Pancreas (tissue), 10 donors: Measurements from ENCODE around the gene CYP26A1. TPM values are rescaled to one million over a fixed set of nuclear protein-coding genes. Genes with fewer than 3 reads are reported as not detected.

ENCODE experiments used
- ATAC-seq, 4 donors: fragments of 200-7000 bp; cut with Tn5 transposase; one replicate each; pipeline versions ENCODE4 v1.8.0 to v1.9.1; 2020; ENCODE audit warnings: mild to moderate bottlenecking in 4 of 4, moderate library complexity in 4 of 4
- DNase-seq, 6 donors: peaks; one replicate each; pipeline ENCODE4 v3.0.0-alpha.2; 2020
- FAIRE-seq: peaks from 2 replicates; lab custom pipeline; 2012; peaks lifted over from hg19 to GRCh38; lab: Jason Lieb, UNC
- H3K27ac ChIP-seq, 4 donors: fragments of 200-600 bp; sonication (generic); 1 replicate in 3 of 4; 2 replicates in 1 of 4; pipeline versions ENCODE4 v1.5.0 to v1.8.0; 2020
- H3K27me3 ChIP-seq, 4 donors: fragments of 200-600 bp; one replicate each; pipeline ENCODE4 v1.8.0; 2021
- H3K36me3 ChIP-seq, 3 donors: fragments of 200-600 bp; sonication (generic) in 1 of 3; one replicate each; pipeline versions ENCODE4 v1.5.0 to v1.8.0; 2020 to 2021
- H3K4me1 ChIP-seq, 3 donors: fragments of 200-600 bp; one replicate each; pipeline ENCODE4 v1.8.0; 2021
- H3K4me3 ChIP-seq, 4 donors: fragments of 200-600 bp; sonication (generic) in 2 of 4; one replicate each; pipeline versions ENCODE4 v1.5.0 to v1.8.0; 2020 to 2021
- H3K9me3 ChIP-seq, 4 donors: fragments of 200-600 bp; one replicate each; pipeline ENCODE4 v1.8.0; 2021
- WGBS, 2 donors: extraction: QIAGEN DNeasy Blood & Tissue Kit; methylation state at CpG; one replicate each; pipeline ENCODE4 v1.1.7; 2013; 5-methylcytosine and 5-hydroxymethylcytosine counted together
- intact Hi-C, 3 donors: fragments of 100-400 bp; cut with DNase I; formaldehyde crosslinking; loops; one replicate each; pipeline versions ENCODE4 v1.11.1 to v1.14.2; 2022
- polyA plus RNA-seq, 2 donors: library from polyadenylated mRNA; stranded (reverse); fragments of 200-250 nt; gene quantifications; one replicate each; pipeline ENCODE4 v1.2.3, GENCODE V29; 2013
- total RNA-seq, 6 donors: library from RNA; stranded (reverse); fragmentation: NEBNext Ultra II Directional in 4 of 6; extraction: Animal tissue kit (Norgen Biotek cat#: 25700) in 4 of 6; gene quantifications; one replicate each; pipeline versions ENCODE4 v1.2.1 to v1.2.4, GENCODE V29; 2021 to 2023
- TF ChIP-seq, protein P1 (sequence below), 4 donors: fragments of 200-600 bp; sonication (generic) in 3 of 4; IDR thresholded peaks; one replicate each; pipeline versions ENCODE4 v1.5.0 to v1.8.0; 2021; ENCODE audit warnings: antibody characterized with exemption in 4 of 4
- donor health status: healthy with polysubstance abuse.
- donor health status: DM: no; HTN: no; CAD: no; lungs with moderate emphysema.
- donor health status: DM: no; HTN: no; CAD: no.
- donor health status: control.
- donor health status: control.
- donor health status: Bipolar disorder and iron deficiency.
- donor health status: DM: yes; HTN: yes; CAD: no.
- donor health status: DM: no; HTN: no; CAD: no.
- donor health status: DM: no; HTN: no; CAD: no.
- donor health status: DM: yes; HTN: yes; CAD: no.

Gene CYP26A1
- total and polyA plus RNA-seq, 8 donors, result 0.11 to 0.35 TPM; not detected in 6

DNA sequence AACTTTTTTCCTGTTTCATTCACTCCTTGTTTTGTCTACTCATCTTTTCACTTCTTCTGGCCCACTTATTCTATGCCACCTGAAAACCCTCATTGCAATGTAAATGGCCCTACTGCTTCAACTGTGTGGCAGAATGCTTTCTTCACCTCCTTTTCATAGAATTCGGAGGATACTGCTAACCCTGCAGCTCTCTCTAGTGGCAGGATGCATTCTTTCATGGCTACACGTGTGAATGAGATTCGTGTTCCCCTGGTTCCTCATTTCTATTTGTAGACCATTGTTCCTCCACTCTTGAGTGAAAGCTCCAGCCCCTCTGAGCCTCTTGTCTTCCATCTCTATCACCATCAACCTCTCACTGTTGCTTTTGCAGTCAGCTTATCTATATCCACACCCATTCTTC lies 34.0 kb upstream of the CYP26A1 start:
- DNase-seq, result no peak

DNA sequence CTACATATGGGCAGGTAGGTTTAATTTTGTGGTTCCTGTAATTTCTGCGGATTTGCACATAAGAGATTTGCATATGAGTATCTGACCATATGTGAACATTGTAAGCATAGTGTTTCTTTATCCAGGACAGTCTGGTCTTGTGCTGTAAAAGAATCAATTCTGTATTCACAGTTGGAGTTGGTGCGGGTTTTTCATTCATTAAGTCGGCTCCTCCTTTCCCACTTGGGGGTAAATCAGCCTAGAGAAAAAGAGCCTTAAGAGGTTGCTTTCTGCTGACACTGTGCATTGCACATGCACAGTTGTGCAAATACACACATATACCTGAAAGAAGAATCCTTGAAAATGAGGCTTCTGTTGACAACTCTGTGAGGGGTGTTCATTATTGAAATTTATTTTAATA lies 19.2 kb upstream of the CYP26A1 start:
- FAIRE-seq (no peak), DNase-seq (no peak), ATAC-seq (no peak)
- 94% methylated on average over 3 of the region's 3 CpGs for WGBS, 2 donors
- Histone ChIP-seq H3K9me3 (no peaks in the 10 kb centered on the region), H3K4me1 (no peaks in the 10 kb centered on the region), H3K4me3 (no peak overlapping the region), H3K36me3 (no peaks in the 10 kb centered on the region), H3K27ac (no peak overlapping the region), H3K27me3 (no peaks in the 10 kb centered on the region)
- intact Hi-C loops, result no loop called here
- TF ChIP-seq, protein P1, sequence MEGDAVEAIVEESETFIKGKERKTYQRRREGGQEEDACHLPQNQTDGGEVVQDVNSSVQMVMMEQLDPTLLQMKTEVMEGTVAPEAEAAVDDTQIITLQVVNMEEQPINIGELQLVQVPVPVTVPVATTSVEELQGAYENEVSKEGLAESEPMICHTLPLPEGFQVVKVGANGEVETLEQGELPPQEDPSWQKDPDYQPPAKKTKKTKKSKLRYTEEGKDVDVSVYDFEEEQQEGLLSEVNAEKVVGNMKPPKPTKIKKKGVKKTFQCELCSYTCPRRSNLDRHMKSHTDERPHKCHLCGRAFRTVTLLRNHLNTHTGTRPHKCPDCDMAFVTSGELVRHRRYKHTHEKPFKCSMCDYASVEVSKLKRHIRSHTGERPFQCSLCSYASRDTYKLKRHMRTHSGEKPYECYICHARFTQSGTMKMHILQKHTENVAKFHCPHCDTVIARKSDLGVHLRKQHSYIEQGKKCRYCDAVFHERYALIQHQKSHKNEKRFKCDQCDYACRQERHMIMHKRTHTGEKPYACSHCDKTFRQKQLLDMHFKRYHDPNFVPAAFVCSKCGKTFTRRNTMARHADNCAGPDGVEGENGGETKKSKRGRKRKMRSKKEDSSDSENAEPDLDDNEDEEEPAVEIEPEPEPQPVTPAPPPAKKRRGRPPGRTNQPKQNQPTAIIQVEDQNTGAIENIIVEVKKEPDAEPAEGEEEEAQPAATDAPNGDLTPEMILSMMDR (IDR thresholded peaks at IDR 0.05), result no peak

More for the DNA sequence above, 34.0 kb upstream of the CYP26A1 start:
- no peak for ATAC-seq
- Histone ChIP-seq H3K4me3 (no peak overlapping the region), H3K4me1 (no peaks in the 10 kb centered on the region), H3K27me3 (no peaks in the 10 kb centered on the region), H3K27ac (no peak overlapping the region), H3K9me3 (no peaks in the 10 kb centered on the region), H3K36me3 (no peaks in the 10 kb centered on the region)
- no peak for FAIRE-seq
- intact Hi-C loops, result no loop called here
- 70% methylated on average over 3 of the region's 3 CpGs for WGBS, 2 donors
- TF ChIP-seq, protein P1 (IDR thresholded peaks at IDR 0.05), result no peak

DNA sequence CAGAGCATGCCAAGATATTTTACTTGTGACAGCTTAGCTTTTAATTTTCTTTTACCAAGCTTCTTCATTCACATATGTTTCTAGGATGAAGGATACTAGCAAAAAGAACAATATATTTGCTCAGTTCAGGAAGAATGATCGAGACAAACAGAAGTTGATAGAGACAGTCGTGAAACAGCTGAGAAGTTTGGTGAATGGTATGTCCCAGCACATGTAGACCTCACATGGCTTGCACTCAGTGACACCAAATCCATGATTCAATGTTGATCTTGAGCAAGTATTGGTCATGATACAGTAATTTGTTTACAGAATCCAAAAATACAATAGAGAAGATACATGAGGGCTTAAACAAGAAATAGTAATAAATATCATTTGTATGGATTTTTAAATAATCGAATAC lies 15.6 kb upstream of the CYP26A1 start:
- intact Hi-C loops, result no loop called here
- DNase-seq (no peak), ATAC-seq (no peak), FAIRE-seq (no peak)
- Histone ChIP-seq H3K4me1 (peaks cover 0 to 3% (median 0%) of the 10 kb centered on the region in 3 donors), H3K36me3 (no peaks in the 10 kb centered on the region), H3K27ac (no peak overlapping the region), H3K27me3 (no peaks in the 10 kb centered on the region), H3K9me3 (no peaks in the 10 kb centered on the region), H3K4me3 (no peak overlapping the region)
- TF ChIP-seq, protein P1 (IDR thresholded peaks at IDR 0.05), result no peak
- WGBS, 2 donors, result 94 to 96% methylated on average over 3 of the region's 3 CpGs

DNA sequence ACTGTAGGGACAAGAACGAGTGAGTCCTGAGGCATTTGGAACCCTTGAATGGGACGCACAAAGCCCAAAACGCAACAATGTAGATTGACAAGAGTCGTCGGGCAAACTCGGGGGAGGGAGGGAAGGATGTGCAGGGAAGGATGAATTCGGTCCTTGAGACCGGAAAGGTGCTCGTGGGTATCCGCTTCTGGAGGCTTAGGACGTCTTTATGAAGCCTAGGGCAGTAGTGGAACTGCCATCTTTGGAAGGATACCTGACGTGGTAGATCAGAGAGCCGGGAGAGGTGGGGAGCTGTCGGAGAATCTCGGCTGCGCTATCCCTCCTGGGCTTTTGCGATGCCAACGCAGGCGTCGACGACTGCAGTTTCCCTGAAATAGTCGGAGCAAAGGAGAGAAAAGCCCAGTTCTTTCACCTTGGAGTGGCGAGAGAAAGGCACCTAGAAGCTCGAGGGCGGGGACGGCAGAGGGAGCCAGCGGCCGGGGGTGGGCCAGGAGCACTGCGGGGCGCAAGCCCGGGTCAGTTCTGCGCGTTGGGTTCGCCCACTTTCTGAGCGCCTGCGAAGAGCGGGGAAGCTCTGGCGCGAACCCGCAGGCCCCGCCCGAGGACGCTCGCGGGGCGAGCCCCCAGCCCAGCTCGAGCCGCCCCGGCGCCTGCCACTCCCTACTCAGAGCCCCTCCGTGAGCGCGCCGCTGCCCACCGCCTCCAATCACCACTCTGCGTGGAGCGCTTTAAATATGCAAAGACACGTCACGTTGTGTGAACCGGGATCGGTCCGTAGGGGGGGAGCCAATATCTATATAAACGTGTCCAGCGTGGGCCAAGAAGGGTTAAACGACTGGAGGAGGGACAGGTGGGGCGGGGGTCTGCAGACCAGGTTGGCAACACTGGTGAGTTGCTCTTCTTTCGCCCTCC lies 13.5 kb upstream of the CYP26A1 start, which contains the start of gene CYP26C1:
TSS of gene CYP26C1 (plus strand) at position 824 of the 912 bp plus-strand sequence. CDS start 466 bp downstream, outside the sequence.
- 60 to 64% methylated on average over 67 of the region's 67 CpGs for WGBS, 2 donors

More for the DNA sequence above, 13.5 kb upstream of the CYP26A1 start, which contains the start of gene CYP26C1:
- TF ChIP-seq, protein P1 (IDR thresholded peaks at IDR 0.05), result no peak
- ATAC-seq (no peak), FAIRE-seq (no peak), DNase-seq (no peak)
- Histone ChIP-seq H3K4me3 (no peak within 1 kb of the TSS), H3K36me3 (no peaks in the 10 kb centered on the region), H3K27ac (no peak within 1 kb of the TSS), H3K27me3 (no peaks in the 10 kb centered on the region), H3K9me3 (no peaks in the 10 kb centered on the region), H3K4me1 (peaks cover 0 to 3% (median 0%) of the 10 kb centered on the region in 3 donors)
- intact Hi-C loops, result no loop called here
